Measurements from ENCODE around the gene AK5. TPM values are rescaled to one million over a fixed set of nuclear protein-coding genes. Genes with fewer than 3 reads are reported as not detected.

The AK5 gene
- total RNA-seq, 4 donors from 2014 or later: 0.17 to 1.6 (median 0.56) TPM; not detected in 1

DNA sequence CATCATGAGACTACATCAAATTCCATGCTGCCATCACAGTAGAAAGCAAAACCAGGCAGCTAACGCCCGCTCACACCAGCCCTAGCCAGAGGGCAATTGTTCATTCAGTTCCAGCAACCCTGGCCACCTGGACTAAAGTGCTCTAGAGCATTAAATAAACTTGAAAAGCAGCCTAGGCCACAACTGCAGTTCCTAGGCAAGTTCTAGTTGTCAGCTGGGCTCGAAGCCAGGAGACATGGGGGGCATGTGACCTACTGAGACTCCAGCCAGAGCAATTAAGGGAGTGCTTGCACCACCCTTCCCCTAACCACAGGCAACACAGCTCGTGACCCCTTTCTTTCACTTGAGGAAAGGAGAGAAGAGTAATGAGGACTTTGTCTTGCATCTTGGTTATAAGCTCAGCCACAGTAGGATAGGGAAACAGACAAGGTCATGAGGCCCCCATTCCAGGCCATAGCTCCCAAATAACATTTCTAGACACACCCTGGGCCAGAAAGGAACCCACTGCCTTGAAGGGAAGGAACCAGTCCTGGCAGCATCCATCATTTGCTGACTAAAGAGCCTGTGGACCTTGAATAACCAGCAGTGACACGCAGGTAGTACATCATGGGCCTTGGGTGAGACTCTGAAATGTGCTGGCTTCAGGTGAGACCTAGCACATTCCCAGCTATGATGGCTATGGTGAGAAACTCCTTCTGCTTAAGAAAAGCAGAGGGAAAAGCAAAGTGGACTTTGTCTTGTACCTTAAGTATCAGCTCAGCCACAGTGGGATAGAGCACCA, 323.6 kb downstream of the AK5 start:
- TF ChIP-seq CTCF (IDR thresholded peaks at IDR 0.05): no peak
- TF ChIP-seq POLR2A (IDR thresholded peaks at IDR 0.05): no peak
- 87 to 91% methylated on average over 5 of the region's 5 CpGs for WGBS, 2 donors
- H3K4me1 ChIP-seq: peaks cover 0 to 5% of the 10 kb centered on the region in 2 donors
- no peaks in the 10 kb centered on the region for H3K9me3 ChIP-seq
- H3K36me3 ChIP-seq: peaks cover 4% of the 10 kb centered on the region in 2 donors
- H3K4me3 ChIP-seq (replicated peaks in 1 of 3): no peak overlapping the region
- H3K27me3 ChIP-seq: no peaks in the 10 kb centered on the region
- intact Hi-C loops (cut with DNase I): no loop called here
- DNase-seq: peak; percentile 30 to 55
- H3K27ac ChIP-seq: no peak overlapping the region

GRCh38 chr1:77608893-77609292, 327.1 kb downstream of the AK5 start:
- Histone ChIP-seq H3K27me3 (no peaks in the 10 kb centered on the region), H3K36me3 (peaks cover 4% of the 10 kb centered on the region in 2 donors), H3K4me1 (peaks cover 0 to 5% of the 10 kb centered on the region in 2 donors), H3K4me3 (replicated peaks in 1 of 3) (no peak overlapping the region), H3K9me3 (no peaks in the 10 kb centered on the region), H3K27ac (no peak overlapping the region)
- TF ChIP-seq CTCF (IDR thresholded peaks at IDR 0.05) (no peak), POLR2A (IDR thresholded peaks at IDR 0.05) (no peak)
- no peak for DNase-seq
- intact Hi-C loops (cut with DNase I): no loop called here
- 96 to 97% methylated on average over 3 of the region's 3 CpGs for WGBS, 2 donors

Small RNAs within 50 kb of the gene (small RNA-seq; reads per million reads assigned to genes)
- not detected for gene RNU7-8P

Other genes with a start within 250 kb of the AK5 start
- 10 to 100 TPM; 23.5 to 41.0 (median 28.3) TPM for gene PIGK, start 62.6 kb upstream of the AK5 start, total RNA-seq